Muscle layer of colon (tissue), 2 donors: ENCODE data around the gene CCL8.
"Not testable (repeated sequence)": the region's sequence is repeated elsewhere in the genome, so short reads cannot be mapped to it uniquely, and the experiment has no call there.

Experiments used
- H3K27ac ChIP-seq: one replicate; pipeline ENCODE4 v1.7.0; 2013; ENCODE audit warnings: low read depth, mild to moderate bottlenecking, low read length, moderate library complexity
- H3K27me3 ChIP-seq, 2 donors: one replicate each; pipeline ENCODE4 v1.7.0; 2013; ENCODE audit warnings: low read length in 2 of 2, mild to moderate bottlenecking in 2 of 2; ENCODE audit not compliant: insufficient read depth in 2 of 2, control insufficient read depth in 1 of 2
- H3K36me3 ChIP-seq: one replicate; pipeline ENCODE4 v1.7.0; 2013; ENCODE audit warnings: mild to moderate bottlenecking, low read length; ENCODE audit not compliant: insufficient read depth
- H3K4me1 ChIP-seq: one replicate; pipeline ENCODE4 v1.7.0; 2013; ENCODE audit warnings: mild to moderate bottlenecking, low read length; ENCODE audit not compliant: insufficient read depth
- H3K4me3 ChIP-seq, 2 donors: one replicate each; pipeline ENCODE4 v1.7.0; 2013; ENCODE audit warnings: low read length in 2 of 2, low read depth in 1 of 2, mild to moderate bottlenecking in 1 of 2, moderate library complexity in 1 of 2
- H3K9ac ChIP-seq: one replicate; pipeline ENCODE4 v1.7.0; 2013; ENCODE audit warnings: low read length
- H3K9me3 ChIP-seq: one replicate; pipeline ENCODE4 v1.7.0; 2013; ENCODE audit warnings: mild to moderate bottlenecking, low read length
- donor health status: abdominal sarcoma.
- donor health status: Adenocarcinoma of cecum.

CCL8 gene

GRCh38 chr17:34314279-34314678 is 5.0 kb upstream of the CCL8 start:
- Histone ChIP-seq H3K9me3 (no peaks in the 10 kb centered on the region), H3K36me3 (no peaks in the 10 kb centered on the region), H3K9ac (no peak overlapping the region), H3K4me3 (no peak overlapping the region), H3K4me1 (peaks cover 7% of the 10 kb centered on the region), H3K27ac (no peak overlapping the region), H3K27me3 (no peaks in the 10 kb centered on the region)

- Histone ChIP-seq H3K27ac (no peak overlapping the region), H3K4me3 (no peak overlapping the region), H3K36me3 (no peaks in the 10 kb centered on the region), H3K4me1 (no peaks in the 10 kb centered on the region), H3K27me3 (no peaks in the 10 kb centered on the region), H3K9ac (no peak overlapping the region), H3K9me3 (no peaks in the 10 kb centered on the region)
Observed at GRCh38 chr17:34318474-34318873, 761 bp upstream of the CCL8 start.

- Histone ChIP-seq H3K9me3 (no peaks in the 10 kb centered on the region), H3K27ac (no peak overlapping the region), H3K4me3 (no peak overlapping the region), H3K4me1 (no peaks in the 10 kb centered on the region), H3K36me3 (no peaks in the 10 kb centered on the region), H3K9ac (no peak overlapping the region), H3K27me3 (no peaks in the 10 kb centered on the region)
Observed at GRCh38 chr17:34321964-34322363, 2.7 kb downstream of the CCL8 start.

- not testable (repeated sequence) for H3K36me3 ChIP-seq, H3K27me3 ChIP-seq, H3K27ac ChIP-seq, H3K4me1 ChIP-seq, H3K9ac ChIP-seq, H3K9me3 ChIP-seq, H3K4me3 ChIP-seq
Observed at GRCh38 chr17:34327580-34327979, 8.3 kb downstream of the CCL8 start.

- no peak overlapping the region for H3K4me3 ChIP-seq
- H3K36me3 ChIP-seq = no peaks in the 10 kb centered on the region
- H3K9me3 ChIP-seq = no peaks in the 10 kb centered on the region
- H3K4me1 ChIP-seq = no peaks in the 10 kb centered on the region
- H3K9ac ChIP-seq = no peak overlapping the region
- no peak overlapping the region for H3K27ac ChIP-seq
- no peaks in the 10 kb centered on the region for H3K27me3 ChIP-seq
Observed at GRCh38 chr17:34337701-34338100, 18.5 kb downstream of the CCL8 start.

GRCh38 chr17:34339138-34339770 is 20.0 kb downstream of the CCL8 start:
- no peaks in the 10 kb centered on the region for H3K9me3 ChIP-seq
- H3K4me1 ChIP-seq = no peaks in the 10 kb centered on the region
- H3K27ac ChIP-seq = no peak overlapping the region
- no peaks in the 10 kb centered on the region for H3K27me3 ChIP-seq
- no peak overlapping the region for H3K4me3 ChIP-seq
- H3K36me3 ChIP-seq = no peaks in the 10 kb centered on the region
- no peak overlapping the region for H3K9ac ChIP-seq

- Histone ChIP-seq H3K36me3 (no peaks in the 10 kb centered on the region), H3K9me3 (no peaks in the 10 kb centered on the region), H3K9ac (no peak overlapping the region), H3K4me1 (no peaks in the 10 kb centered on the region), H3K27me3 (no peaks in the 10 kb centered on the region), H3K4me3 (no peak overlapping the region), H3K27ac (no peak overlapping the region)
Observed at GRCh38 chr17:34341916-34342315, 22.7 kb downstream of the CCL8 start.

- Histone ChIP-seq H3K9ac (no peak overlapping the region), H3K36me3 (no peaks in the 10 kb centered on the region), H3K27me3 (no peaks in the 10 kb centered on the region), H3K4me3 (no peak overlapping the region), H3K4me1 (no peaks in the 10 kb centered on the region), H3K9me3 (no peaks in the 10 kb centered on the region), H3K27ac (no peak overlapping the region)
Observed at GRCh38 chr17:34347063-34347462, 27.8 kb downstream of the CCL8 start.

- Histone ChIP-seq H3K9me3 (no peaks in the 10 kb centered on the region), H3K27me3 (no peaks in the 10 kb centered on the region), H3K4me1 (no peaks in the 10 kb centered on the region), H3K4me3 (no peak overlapping the region), H3K9ac (no peak overlapping the region), H3K27ac (no peak overlapping the region), H3K36me3 (no peaks in the 10 kb centered on the region)
Observed at GRCh38 chr17:34349751-34350150, 30.5 kb downstream of the CCL8 start.

- Histone ChIP-seq H3K4me1 (no peaks in the 10 kb centered on the region), H3K36me3 (no peaks in the 10 kb centered on the region), H3K27ac (no peak overlapping the region), H3K27me3 (no peaks in the 10 kb centered on the region), H3K9ac (no peak overlapping the region), H3K4me3 (no peak overlapping the region), H3K9me3 (no peaks in the 10 kb centered on the region)
Observed at GRCh38 chr17:34351096-34351495, 31.9 kb downstream of the CCL8 start.

- no peaks in the 10 kb centered on the region for H3K9me3 ChIP-seq
- H3K9ac ChIP-seq = no peak overlapping the region
- H3K27me3 ChIP-seq = no peaks in the 10 kb centered on the region
- no peaks in the 10 kb centered on the region for H3K4me1 ChIP-seq
- no peaks in the 10 kb centered on the region for H3K36me3 ChIP-seq
- H3K27ac ChIP-seq = no peak overlapping the region
- H3K4me3 ChIP-seq = no peak overlapping the region
Observed at GRCh38 chr17:34352191-34352590, 33.0 kb downstream of the CCL8 start.

- no peaks in the 10 kb centered on the region for H3K36me3 ChIP-seq
- H3K27ac ChIP-seq = no peak overlapping the region
- no peaks in the 10 kb centered on the region for H3K9me3 ChIP-seq
- no peaks in the 10 kb centered on the region for H3K27me3 ChIP-seq
- no peak overlapping the region for H3K4me3 ChIP-seq
- no peak overlapping the region for H3K9ac ChIP-seq
- H3K4me1 ChIP-seq = no peaks in the 10 kb centered on the region
Observed at GRCh38 chr17:34354637-34355036, 35.4 kb downstream of the CCL8 start.
